ENCODE measurements around the gene EXOSC9.

DNA sequence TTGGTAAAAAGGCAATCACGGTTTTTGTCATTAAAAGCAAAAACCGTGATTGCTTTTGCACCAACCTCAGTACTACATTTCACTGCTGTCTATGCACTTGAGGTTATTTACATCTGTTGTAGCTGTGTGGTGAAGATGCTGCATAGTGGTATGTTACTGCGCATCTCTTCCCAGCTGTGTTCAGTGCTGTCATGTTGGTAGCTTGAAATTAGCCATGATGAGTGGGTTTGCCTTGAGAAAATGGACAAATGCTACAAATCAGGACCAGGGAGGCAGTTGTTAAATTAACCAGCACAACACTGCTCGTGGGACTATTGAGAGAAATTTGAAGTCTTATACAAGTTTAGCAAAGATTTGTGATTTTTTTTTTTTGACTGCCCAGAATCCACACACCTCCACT is 34.0 kb upstream of the EXOSC9 start:
- TF ChIP-seq, protein P1, sequence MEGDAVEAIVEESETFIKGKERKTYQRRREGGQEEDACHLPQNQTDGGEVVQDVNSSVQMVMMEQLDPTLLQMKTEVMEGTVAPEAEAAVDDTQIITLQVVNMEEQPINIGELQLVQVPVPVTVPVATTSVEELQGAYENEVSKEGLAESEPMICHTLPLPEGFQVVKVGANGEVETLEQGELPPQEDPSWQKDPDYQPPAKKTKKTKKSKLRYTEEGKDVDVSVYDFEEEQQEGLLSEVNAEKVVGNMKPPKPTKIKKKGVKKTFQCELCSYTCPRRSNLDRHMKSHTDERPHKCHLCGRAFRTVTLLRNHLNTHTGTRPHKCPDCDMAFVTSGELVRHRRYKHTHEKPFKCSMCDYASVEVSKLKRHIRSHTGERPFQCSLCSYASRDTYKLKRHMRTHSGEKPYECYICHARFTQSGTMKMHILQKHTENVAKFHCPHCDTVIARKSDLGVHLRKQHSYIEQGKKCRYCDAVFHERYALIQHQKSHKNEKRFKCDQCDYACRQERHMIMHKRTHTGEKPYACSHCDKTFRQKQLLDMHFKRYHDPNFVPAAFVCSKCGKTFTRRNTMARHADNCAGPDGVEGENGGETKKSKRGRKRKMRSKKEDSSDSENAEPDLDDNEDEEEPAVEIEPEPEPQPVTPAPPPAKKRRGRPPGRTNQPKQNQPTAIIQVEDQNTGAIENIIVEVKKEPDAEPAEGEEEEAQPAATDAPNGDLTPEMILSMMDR (conservative IDR thresholded peaks at IDR 0.05; ENCODE audit: low read length), result no peak
- no peak for TF ChIP-seq EZH2phosphoT487 (IDR thresholded peaks at IDR 0.05; ENCODE audit: borderline replicate concordance, low read depth, low read length)

Measured in OCI-LY7 (cell line).